HepG2 (cell line): ENCODE measurements around the gene ING5. TPM values are rescaled to one million over a fixed set of nuclear protein-coding genes. Genes with fewer than 3 reads are reported as not detected.

Experiments used
- AKAP8 ChIP-seq: sonication (generic); formaldehyde crosslinking; IDR thresholded peaks from 2 replicates; pipeline ENCODE4 v1.5.1; 2020; ENCODE audit warnings: mild to moderate bottlenecking, missing genetic modification reagents
- CCAR2 ChIP-seq: fragments of 200-400 bp; formaldehyde crosslinking; optimal IDR thresholded peaks from 2 replicates; pipeline ENCODE3; 2018; ENCODE audit warnings: low read depth, mild to moderate bottlenecking, low read length, moderate library complexity
- CENPT ChIP-seq: sonication (generic); formaldehyde crosslinking; IDR thresholded peaks from 2 replicates; pipeline ENCODE4 v1.8.0; 2022; ENCODE audit warnings: low read depth, mild to moderate bottlenecking, moderate library complexity, missing genetic modification reagents
- ESRRA ChIP-seq: sonication (generic); formaldehyde crosslinking; IDR thresholded peaks from 2 replicates; pipeline ENCODE4 v1.5.1; 2020; ENCODE audit warnings: mild to moderate bottlenecking, low read depth, missing genetic modification reagents
- HDAC6 ChIP-seq: fragments of 200-600 bp; sonication (generic); IDR thresholded peaks from 2 replicates; pipeline ENCODE4 v1.7.0; 2017; ENCODE audit warnings: mild to moderate bottlenecking, antibody characterized with exemption, low read length, low read depth
- HNF4G ChIP-seq, 2 experiments: sonication (generic) in 1 of 2; formaldehyde crosslinking in 1 of 2; IDR thresholded peaks; 2 replicates each; pipeline versions ENCODE4 v1.4.0 to v1.6.1; 2011 to 2020; ENCODE audit warnings: borderline replicate concordance in 2 of 2, low read depth in 2 of 2, mild to moderate bottlenecking in 2 of 2, low read length in 1 of 2, missing genetic modification reagents in 1 of 2, moderate library complexity in 1 of 2
- HOXA5 ChIP-seq: sonication (generic); formaldehyde crosslinking; IDR thresholded peaks from 2 replicates; pipeline ENCODE4 v1.4.0; 2020; ENCODE audit warnings: missing genetic modification reagents
- MXI1 ChIP-seq: IDR thresholded peaks from 3 replicates; pipeline ENCODE4 v1.6.1; 2012; ENCODE audit warnings: low read depth, low read length, inconsistent platforms, borderline replicate concordance
- NFYB ChIP-seq: sonication (generic); formaldehyde crosslinking; IDR thresholded peaks from 2 replicates; pipeline ENCODE4 v1.4.0; 2020; ENCODE audit warnings: missing genetic modification reagents
- POLR2A ChIP-seq, 2 experiments: IDR thresholded peaks; 2 replicates each; pipeline ENCODE4 v1.6.1; 2011; ENCODE audit warnings: low read depth in 2 of 2, low read length in 2 of 2, mild to moderate bottlenecking in 1 of 2, moderate library complexity in 1 of 2; ENCODE audit not compliant: insufficient read depth in 1 of 2
- PPARG ChIP-seq: conservative IDR thresholded peaks from 2 replicates; pipeline ENCODE4 v1.6.1; 2016; ENCODE audit warnings: missing biosample characterization, missing genetic modification reagents
- TARDBP ChIP-seq: sonication (generic); formaldehyde crosslinking; IDR thresholded peaks from 2 replicates; pipeline ENCODE4 v1.8.0; 2022; ENCODE audit warnings: mild to moderate bottlenecking, missing genetic modification reagents
- TSC22D2 ChIP-seq: sonication (generic); formaldehyde crosslinking; IDR thresholded peaks from 2 replicates; pipeline ENCODE4 v1.5.1; 2020; ENCODE audit warnings: missing genetic modification reagents, mild to moderate bottlenecking, borderline replicate concordance
- ZNF124 ChIP-seq: sonication (generic); formaldehyde crosslinking; IDR thresholded peaks from 2 replicates; pipeline ENCODE4 v1.4.0; 2020; ENCODE audit warnings: missing genetic modification reagents
- ZNF224 ChIP-seq: sonication (generic); formaldehyde crosslinking; IDR thresholded peaks from 2 replicates; pipeline ENCODE4 v1.5.0; 2020; ENCODE audit warnings: mild to moderate bottlenecking, missing genetic modification reagents
- ZNF281 ChIP-seq: sonication (generic); formaldehyde crosslinking; IDR thresholded peaks from 2 replicates; pipeline ENCODE4 v1.4.0; 2020; ENCODE audit warnings: missing genetic modification reagents, borderline replicate concordance
- ZNF292 ChIP-seq: sonication (generic); formaldehyde crosslinking; IDR thresholded peaks from 2 replicates; pipeline ENCODE4 v1.8.1; 2022; ENCODE audit warnings: mild to moderate bottlenecking, low read depth, missing genetic modification reagents, borderline replicate concordance
- ZNF30 ChIP-seq: sonication (generic); formaldehyde crosslinking; IDR thresholded peaks from 2 replicates; pipeline ENCODE4 v1.5.0; 2020; ENCODE audit warnings: mild to moderate bottlenecking, missing genetic modification reagents
- ZNF589 ChIP-seq: sonication (generic); formaldehyde crosslinking; conservative IDR thresholded peaks from 2 replicates; pipeline ENCODE4 v1.8.0; 2022; ENCODE audit warnings: mild to moderate bottlenecking, moderate library complexity, missing genetic modification reagents
- ZNF746 ChIP-seq: sonication (generic); formaldehyde crosslinking; IDR thresholded peaks from 2 replicates; pipeline ENCODE4 v1.8.0; 2022; ENCODE audit warnings: mild to moderate bottlenecking, missing genetic modification reagents
- ZNF782 ChIP-seq: sonication (generic); formaldehyde crosslinking; IDR thresholded peaks from 2 replicates; pipeline ENCODE4 v1.4.0; 2020; ENCODE audit warnings: missing genetic modification reagents, mild to moderate bottlenecking, borderline replicate concordance
- ZSCAN25 ChIP-seq: sonication (generic); formaldehyde crosslinking; IDR thresholded peaks from 2 replicates; pipeline ENCODE4 v1.8.0; 2022; ENCODE audit warnings: mild to moderate bottlenecking, missing genetic modification reagents
- polyA plus RNA-seq, 8 experiments: library from polyadenylated mRNA; depleted of rRNA in 3 of 8; stranded (reverse) in 7 of 8; unstranded in 1 of 8; fragments of >200 nt; fragmentation: Illumina TruSeq in 4 of 8; extraction: Trizol in 4 of 8; gene quantifications; 2 replicates each; pipeline versions ENCODE4 v1.2.1 to v1.2.3, GENCODE V29; 2011 to 2016; ENCODE audit warnings: low read depth in 4 of 8, missing spikeins in 1 of 8, mixed read lengths in 1 of 8; ENCODE audit not compliant: insufficient read depth in 1 of 8
- total RNA-seq, 5 experiments: library from RNA; depleted of rRNA; stranded (reverse); fragments of >200 nt; fragmentation: Illumina TruSeq; extraction: Trizol; gene quantifications; 2 replicates each; pipeline ENCODE4 v1.2.3, GENCODE V29; 2016; ENCODE audit warnings: low read depth in 1 of 5
- TF ChIP-seq, protein P1 (sequence below): sonication (generic); formaldehyde crosslinking; IDR thresholded peaks from 2 replicates; pipeline ENCODE4 v1.5.0; 2020; ENCODE audit warnings: mild to moderate bottlenecking, missing genetic modification reagents, borderline replicate concordance

ING5 gene
- total and polyA plus RNA-seq, 2 of the 13 experiments (the other 11 are each of a cell fraction or from before 2014, with no cell fraction given): 61.9 to 71.9 TPM

DNA sequence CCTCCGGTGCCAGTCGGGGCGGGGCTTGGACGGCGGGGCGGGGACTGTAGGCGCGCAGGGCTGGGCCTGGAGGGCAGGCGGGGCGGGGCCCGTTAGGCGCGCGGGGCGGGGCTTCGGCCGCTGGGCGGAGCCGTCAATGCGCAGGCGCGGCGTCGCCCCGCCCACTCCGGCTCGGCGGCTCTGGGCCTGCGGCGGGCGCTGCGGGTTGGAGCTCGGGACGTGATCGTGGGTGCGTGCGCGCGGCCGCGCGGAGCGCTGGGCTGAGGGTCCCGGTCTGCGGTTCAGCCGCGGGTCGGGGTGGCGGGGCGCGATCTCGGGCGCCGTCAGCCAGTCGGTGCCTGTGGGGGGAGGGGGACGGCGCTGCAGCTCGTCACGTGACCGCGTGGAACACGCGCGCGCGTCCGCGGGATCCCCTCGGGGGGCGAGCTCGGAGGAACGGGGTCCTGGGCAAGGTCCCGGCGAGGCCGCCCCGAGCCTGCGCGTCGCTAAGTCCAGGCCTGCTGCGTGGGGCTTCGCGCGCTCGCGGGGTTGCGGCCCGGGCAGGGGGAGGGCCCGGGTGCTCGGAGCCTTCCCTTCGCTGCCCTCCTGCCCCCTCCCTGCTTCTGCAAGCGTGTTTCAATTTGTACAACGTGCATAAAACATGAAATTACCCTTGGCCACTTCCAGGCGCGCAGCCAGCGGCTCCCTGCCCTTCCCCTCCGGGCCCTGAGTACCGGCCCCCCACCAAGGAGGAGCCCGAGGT is 32.8 kb downstream of the ING5 start, which contains the start of gene D2HGDH (continued):
- TF ChIP-seq MXI1: 0 out of 3 replicates have a peak, but pooled peaks have one; percentile 33
- no peak for TF ChIP-seq ZNF224
- TF ChIP-seq ZNF782 (CRISPR knock-in tag): no peak
- no peak for TF ChIP-seq NFYB (CRISPR knock-in tag)
- TF ChIP-seq, protein P1, sequence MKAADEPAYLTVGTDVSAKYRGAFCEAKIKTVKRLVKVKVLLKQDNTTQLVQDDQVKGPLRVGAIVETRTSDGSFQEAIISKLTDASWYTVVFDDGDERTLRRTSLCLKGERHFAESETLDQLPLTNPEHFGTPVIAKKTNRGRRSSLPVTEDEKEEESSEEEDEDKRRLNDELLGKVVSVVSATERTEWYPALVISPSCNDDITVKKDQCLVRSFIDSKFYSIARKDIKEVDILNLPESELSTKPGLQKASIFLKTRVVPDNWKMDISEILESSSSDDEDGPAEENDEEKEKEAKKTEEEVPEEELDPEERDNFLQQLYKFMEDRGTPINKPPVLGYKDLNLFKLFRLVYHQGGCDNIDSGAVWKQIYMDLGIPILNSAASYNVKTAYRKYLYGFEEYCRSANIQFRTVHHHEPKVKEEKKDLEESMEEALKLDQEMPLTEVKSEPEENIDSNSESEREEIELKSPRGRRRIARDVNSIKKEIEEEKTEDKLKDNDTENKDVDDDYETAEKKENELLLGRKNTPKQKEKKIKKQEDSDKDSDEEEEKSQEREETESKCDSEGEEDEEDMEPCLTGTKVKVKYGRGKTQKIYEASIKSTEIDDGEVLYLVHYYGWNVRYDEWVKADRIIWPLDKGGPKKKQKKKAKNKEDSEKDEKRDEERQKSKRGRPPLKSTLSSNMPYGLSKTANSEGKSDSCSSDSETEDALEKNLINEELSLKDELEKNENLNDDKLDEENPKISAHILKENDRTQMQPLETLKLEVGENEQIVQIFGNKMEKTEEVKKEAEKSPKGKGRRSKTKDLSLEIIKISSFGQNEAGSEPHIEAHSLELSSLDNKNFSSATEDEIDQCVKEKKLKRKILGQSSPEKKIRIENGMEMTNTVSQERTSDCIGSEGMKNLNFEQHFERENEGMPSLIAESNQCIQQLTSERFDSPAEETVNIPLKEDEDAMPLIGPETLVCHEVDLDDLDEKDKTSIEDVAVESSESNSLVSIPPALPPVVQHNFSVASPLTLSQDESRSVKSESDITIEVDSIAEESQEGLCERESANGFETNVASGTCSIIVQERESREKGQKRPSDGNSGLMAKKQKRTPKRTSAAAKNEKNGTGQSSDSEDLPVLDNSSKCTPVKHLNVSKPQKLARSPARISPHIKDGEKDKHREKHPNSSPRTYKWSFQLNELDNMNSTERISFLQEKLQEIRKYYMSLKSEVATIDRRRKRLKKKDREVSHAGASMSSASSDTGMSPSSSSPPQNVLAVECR (CRISPR knock-in tag): 0 out of 2 replicates have a peak, but pooled peaks have one; percentile 34
- peak in 1 of 2 experiments; percentile 75; a peak in 1 of 4 replicates for TF ChIP-seq POLR2A (IDR thresholded peaks at IDR 0.05; ENCODE audit: insufficient read depth in 1 of 2, low read depth in 2 of 2, low read length in 2 of 2)
- no peak for TF ChIP-seq ZNF746 (CRISPR knock-in tag)
- no peak for TF ChIP-seq ZNF124 (CRISPR knock-in tag)
- TF ChIP-seq HNF4G (IDR thresholded peaks at IDR 0.05; ENCODE audit: borderline replicate concordance, low read depth, low read length): no peak
- 0 out of 2 replicates have a peak, but pooled peaks have one; percentile 6 for TF ChIP-seq HNF4G (CRISPR knock-in tag; IDR thresholded peaks at IDR 0.05; ENCODE audit: borderline replicate concordance, low read depth)
- TF ChIP-seq TSC22D2 (CRISPR knock-in tag): no peak
- TF ChIP-seq ESRRA (CRISPR knock-in tag): 0 out of 2 replicates have a peak, but pooled peaks have one; percentile 17
- peak; percentile 92 for TF ChIP-seq ZSCAN25 (CRISPR knock-in tag)
- peak; percentile 91; the same call in 1 of the 2 replicates for TF ChIP-seq ZNF281 (CRISPR knock-in tag)
- 0 out of 2 replicates have a peak, but pooled peaks have one; percentile 63 for TF ChIP-seq ZNF589 (CRISPR knock-in tag)
- TF ChIP-seq ZNF30 (CRISPR knock-in tag): no peak
- TF ChIP-seq TARDBP: peak; percentile 37; the same call in 1 of the 2 replicates
- no peak for TF ChIP-seq ZNF292 (CRISPR knock-in tag)
- peak; percentile 97 for TF ChIP-seq CENPT (CRISPR knock-in tag)
- TF ChIP-seq AKAP8 (CRISPR knock-in tag): peak; percentile 45; the same call in 1 of the 2 replicates
- TF ChIP-seq CCAR2: no peak
- TF ChIP-seq HOXA5 (CRISPR knock-in tag): peak; percentile 14; the same call in 1 of the 2 replicates
- TF ChIP-seq HDAC6: no peak
- TF ChIP-seq PPARG (CRISPR knock-in tag): no peak
